ENCODE data around the gene SLC35E3.
"Not testable (repeated sequence)": the region's sequence is repeated elsewhere in the genome, so short reads cannot be mapped to it uniquely, and the experiment has no call there.

The SLC35E3 gene

DNA sequence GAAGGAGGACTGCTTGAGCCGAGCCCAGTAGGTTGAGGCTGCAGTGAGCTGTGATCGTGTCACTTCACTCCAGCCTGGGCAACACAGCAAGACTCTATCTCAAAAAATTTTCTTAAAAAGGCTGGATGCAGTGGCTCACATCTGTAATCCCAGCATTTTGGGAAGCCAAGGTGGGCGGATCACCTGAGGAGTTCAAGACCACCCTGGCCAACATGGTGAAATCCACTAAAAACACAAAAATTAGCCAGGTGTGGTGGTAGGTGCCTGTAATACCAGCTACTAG, 44.9 kb downstream of the SLC35E3 start:
- Mint-ChIP-seq H3K27ac (ENCODE audit: low read depth) (no peak overlapping the region), H3K4me3 (no peak overlapping the region), H3K27me3 (no peaks in the 10 kb centered on the region), H3K4me1 (no peaks in the 10 kb centered on the region), H3K36me3 (ENCODE audit: insufficient read depth) (no peaks in the 10 kb centered on the region), H3K9me3 (no peaks in the 10 kb centered on the region)
- ATAC-seq (replicated peaks; ENCODE audit: extremely low read depth, poor library complexity, severe bottlenecking) = no peak
- no peak for DNase-seq (ENCODE audit: low spot score in 2 of 2)

DNA sequence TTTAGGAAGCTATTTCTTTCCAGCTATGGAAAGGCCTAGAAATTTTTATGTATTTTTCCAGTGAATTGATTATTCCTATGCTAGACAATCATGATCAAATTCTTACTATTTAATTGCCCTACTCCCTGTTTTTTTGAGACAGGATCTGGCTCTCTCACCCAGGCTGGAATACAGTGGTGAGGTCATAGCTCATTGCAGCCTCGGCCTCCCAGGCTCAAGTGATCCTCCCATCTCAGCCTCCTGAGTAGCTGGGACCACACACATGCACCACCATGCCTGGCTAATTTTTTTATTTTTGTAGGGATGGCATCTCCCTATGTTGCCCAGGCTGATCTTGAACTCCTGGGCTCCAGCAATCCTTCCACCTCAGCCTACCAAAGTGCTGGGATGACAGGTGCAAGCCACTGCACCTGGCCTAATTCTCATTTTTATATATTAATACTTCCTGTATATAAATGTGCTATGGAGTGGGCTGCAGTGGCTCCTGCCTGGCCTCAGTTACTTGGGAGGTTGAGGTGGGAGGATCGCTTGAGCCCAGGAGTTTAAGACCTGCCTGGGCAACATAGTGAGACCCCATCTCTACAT, 46.0 kb downstream of the SLC35E3 start:
- H3K4me1 Mint-ChIP-seq = no peaks in the 10 kb centered on the region
- no peaks in the 10 kb centered on the region for H3K27me3 Mint-ChIP-seq
- no peaks in the 10 kb centered on the region for H3K9me3 Mint-ChIP-seq
- H3K27ac Mint-ChIP-seq (ENCODE audit: low read depth) = no peak overlapping the region
- ATAC-seq (replicated peaks; ENCODE audit: extremely low read depth, poor library complexity, severe bottlenecking) (no peak), DNase-seq (ENCODE audit: low spot score in 2 of 2) (no peak)
- no peaks in the 10 kb centered on the region for H3K36me3 Mint-ChIP-seq (ENCODE audit: insufficient read depth)
- no peak overlapping the region for H3K4me3 Mint-ChIP-seq

GRCh38 chr12:68792952-68793351, 47.0 kb downstream of the SLC35E3 start:
- H3K27me3 Mint-ChIP-seq = no peaks in the 10 kb centered on the region
- H3K4me3 Mint-ChIP-seq = no peak overlapping the region
- no peaks in the 10 kb centered on the region for H3K9me3 Mint-ChIP-seq
- peak in 1 of 2 donors; percentile 33 for DNase-seq (ENCODE audit: low spot score in 2 of 2)
- H3K36me3 Mint-ChIP-seq (ENCODE audit: insufficient read depth) = no peaks in the 10 kb centered on the region
- no peaks in the 10 kb centered on the region for H3K4me1 Mint-ChIP-seq
- ATAC-seq (replicated peaks; ENCODE audit: extremely low read depth, poor library complexity, severe bottlenecking) = peak; percentile 52
- no peak overlapping the region for H3K27ac Mint-ChIP-seq (ENCODE audit: low read depth)

GRCh38 chr12:68793436-68793835, 47.5 kb downstream of the SLC35E3 start:
- Mint-ChIP-seq H3K4me3 (no peak overlapping the region), H3K9me3 (no peaks in the 10 kb centered on the region)
- ATAC-seq (replicated peaks; ENCODE audit: extremely low read depth, poor library complexity, severe bottlenecking) = no peak

GRCh38 chr12:68793975-68794652, 48.1 kb downstream of the SLC35E3 start:
- Mint-ChIP-seq H3K27ac (ENCODE audit: low read depth) (no peak overlapping the region), H3K36me3 (ENCODE audit: insufficient read depth) (no peaks in the 10 kb centered on the region), H3K27me3 (no peaks in the 10 kb centered on the region), H3K4me1 (no peaks in the 10 kb centered on the region), H3K9me3 (no peaks in the 10 kb centered on the region), H3K4me3 (no peak overlapping the region)
- no peak for DNase-seq (ENCODE audit: low spot score in 2 of 2)
- ATAC-seq (replicated peaks; ENCODE audit: extremely low read depth, poor library complexity, severe bottlenecking) = no peak

More at GRCh38 chr12:68793436-68793835, 47.5 kb downstream of the SLC35E3 start:
- no peaks in the 10 kb centered on the region for H3K36me3 Mint-ChIP-seq (ENCODE audit: insufficient read depth)
- H3K27me3 Mint-ChIP-seq = no peaks in the 10 kb centered on the region
- no peak overlapping the region for H3K27ac Mint-ChIP-seq (ENCODE audit: low read depth)
- DNase-seq (ENCODE audit: low spot score in 2 of 2) = no peak
- H3K4me1 Mint-ChIP-seq = no peaks in the 10 kb centered on the region

GRCh38 chr12:68794653-68795251, 48.8 kb downstream of the SLC35E3 start:
- no peak for DNase-seq (ENCODE audit: low spot score in 2 of 2)
- H3K27me3 Mint-ChIP-seq = no peaks in the 10 kb centered on the region

GRCh38 chr12:68796399-68796798, 50.4 kb downstream of the SLC35E3 start:
- Mint-ChIP-seq H3K36me3 (ENCODE audit: insufficient read depth) (no peaks in the 10 kb centered on the region), H3K27me3 (no peaks in the 10 kb centered on the region), H3K27ac (ENCODE audit: low read depth) (no peak overlapping the region), H3K9me3 (no peaks in the 10 kb centered on the region), H3K4me1 (no peaks in the 10 kb centered on the region), H3K4me3 (no peak overlapping the region)
- DNase-seq (ENCODE audit: low spot score in 2 of 2) (no peak), ATAC-seq (replicated peaks; ENCODE audit: extremely low read depth, poor library complexity, severe bottlenecking) (no peak)

More at GRCh38 chr12:68794653-68795251, 48.8 kb downstream of the SLC35E3 start:
- H3K4me3 Mint-ChIP-seq = no peak overlapping the region
- no peaks in the 10 kb centered on the region for H3K4me1 Mint-ChIP-seq
- H3K27ac Mint-ChIP-seq (ENCODE audit: low read depth) = no peak overlapping the region
- ATAC-seq (replicated peaks; ENCODE audit: extremely low read depth, poor library complexity, severe bottlenecking) = no peak
- H3K9me3 Mint-ChIP-seq = no peaks in the 10 kb centered on the region
- H3K36me3 Mint-ChIP-seq (ENCODE audit: insufficient read depth) = no peaks in the 10 kb centered on the region

DNA sequence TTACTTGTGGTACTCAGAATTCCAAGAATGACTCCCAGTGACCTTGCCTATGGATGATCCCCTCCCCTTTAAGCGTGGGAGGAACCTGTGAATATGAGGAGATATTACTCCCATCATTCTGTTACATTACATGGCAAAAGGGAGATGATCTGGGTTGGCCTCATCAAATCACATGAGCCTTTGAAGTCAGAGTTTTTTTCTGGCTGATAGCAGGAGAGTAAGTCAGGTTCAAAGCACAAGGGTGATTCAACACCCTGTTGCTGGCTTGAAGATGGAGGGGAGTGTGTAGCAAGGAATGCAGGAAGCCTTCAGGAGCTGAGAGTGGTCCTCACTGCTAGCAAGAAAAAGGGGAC, 52.9 kb downstream of the SLC35E3 start:
- H3K36me3 Mint-ChIP-seq (ENCODE audit: insufficient read depth) = peaks cover 2% of the 10 kb centered on the region
- H3K9me3 Mint-ChIP-seq = no peaks in the 10 kb centered on the region
- no peaks in the 10 kb centered on the region for H3K27me3 Mint-ChIP-seq
- no peaks in the 10 kb centered on the region for H3K4me1 Mint-ChIP-seq
- H3K4me3 Mint-ChIP-seq = no peak overlapping the region
- no peak overlapping the region for H3K27ac Mint-ChIP-seq (ENCODE audit: low read depth)
- ATAC-seq (replicated peaks; ENCODE audit: extremely low read depth, poor library complexity, severe bottlenecking) (no peak), DNase-seq (ENCODE audit: low spot score in 2 of 2) (no peak)

DNA sequence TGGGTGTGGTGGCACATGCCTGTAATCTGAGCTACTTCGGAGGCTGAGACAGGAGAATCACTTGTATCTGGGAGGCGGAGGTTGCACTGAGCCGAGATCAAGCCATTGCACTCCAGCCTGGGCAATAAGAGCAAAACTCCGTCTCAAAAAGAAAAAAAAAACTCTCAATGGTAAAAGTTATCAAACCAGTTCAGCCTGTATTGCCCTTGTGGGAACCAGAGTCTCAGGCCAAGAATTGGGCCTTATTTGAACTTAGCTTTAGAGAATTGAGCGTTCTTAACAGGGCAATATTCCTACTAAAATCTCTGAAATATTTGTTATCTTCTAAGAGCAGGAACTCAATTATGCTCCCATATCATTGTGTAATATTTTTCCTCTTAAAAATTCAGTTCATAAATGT, 54.3 kb downstream of the SLC35E3 start:
- Mint-ChIP-seq H3K4me1 (no peaks in the 10 kb centered on the region), H3K9me3 (no peaks in the 10 kb centered on the region), H3K27ac (ENCODE audit: low read depth) (no peak overlapping the region), H3K36me3 (ENCODE audit: insufficient read depth) (peaks cover 2% of the 10 kb centered on the region), H3K4me3 (no peak overlapping the region), H3K27me3 (no peaks in the 10 kb centered on the region)
- no peak for DNase-seq (ENCODE audit: low spot score in 2 of 2)
- no peak for ATAC-seq (replicated peaks; ENCODE audit: extremely low read depth, poor library complexity, severe bottlenecking)

DNA sequence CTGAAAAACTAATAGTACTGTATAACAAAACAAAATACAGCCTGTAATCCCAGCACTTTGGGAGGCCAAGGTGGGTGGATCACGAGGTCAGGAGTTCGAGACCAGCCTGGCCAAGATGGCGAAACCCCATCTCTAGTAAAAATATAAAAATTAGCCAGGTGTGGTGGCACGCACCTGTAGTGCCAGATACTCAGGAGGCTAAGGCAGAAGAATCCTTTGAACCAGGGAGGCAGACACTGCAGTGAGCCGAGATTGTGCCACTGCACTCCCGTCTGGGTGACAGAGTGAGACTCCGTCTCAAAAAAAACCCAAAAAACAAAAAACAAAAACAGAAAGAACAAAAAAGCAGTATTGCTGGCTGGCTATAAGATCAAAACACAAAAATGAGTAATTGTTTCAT, 55.1 kb downstream of the SLC35E3 start:
- H3K4me1 Mint-ChIP-seq; H3K4me3 Mint-ChIP-seq; DNase-seq (ENCODE audit: low spot score in 2 of 2); H3K27me3 Mint-ChIP-seq; H3K36me3 Mint-ChIP-seq (ENCODE audit: insufficient read depth); ATAC-seq (replicated peaks; ENCODE audit: extremely low read depth, poor library complexity, severe bottlenecking); H3K27ac Mint-ChIP-seq (ENCODE audit: low read depth); H3K9me3 Mint-ChIP-seq: not testable (repeated sequence)

DNA sequence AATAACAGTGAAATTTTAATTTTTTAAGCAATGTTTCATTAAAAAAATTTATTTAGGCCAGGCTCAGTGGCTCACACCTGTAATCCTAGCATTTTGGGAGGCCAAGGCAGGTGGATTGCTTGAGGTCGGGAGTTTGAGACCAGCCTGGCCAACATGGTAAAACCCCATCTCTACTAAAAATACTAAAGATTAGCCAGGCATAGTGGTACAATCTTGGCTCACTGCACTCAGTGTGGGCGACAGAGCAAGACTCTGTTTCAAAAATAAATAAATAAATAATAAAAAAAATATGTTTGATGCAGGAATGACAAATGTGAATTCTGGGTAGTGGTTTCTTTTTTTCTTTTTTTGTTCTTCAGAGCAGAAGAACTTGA, 56.4 kb downstream of the SLC35E3 start:
- H3K36me3 Mint-ChIP-seq (ENCODE audit: insufficient read depth); H3K27me3 Mint-ChIP-seq; DNase-seq (ENCODE audit: low spot score in 2 of 2); H3K4me1 Mint-ChIP-seq; H3K4me3 Mint-ChIP-seq; H3K9me3 Mint-ChIP-seq; H3K27ac Mint-ChIP-seq (ENCODE audit: low read depth); ATAC-seq (replicated peaks; ENCODE audit: extremely low read depth, poor library complexity, severe bottlenecking): not testable (repeated sequence)

DNA sequence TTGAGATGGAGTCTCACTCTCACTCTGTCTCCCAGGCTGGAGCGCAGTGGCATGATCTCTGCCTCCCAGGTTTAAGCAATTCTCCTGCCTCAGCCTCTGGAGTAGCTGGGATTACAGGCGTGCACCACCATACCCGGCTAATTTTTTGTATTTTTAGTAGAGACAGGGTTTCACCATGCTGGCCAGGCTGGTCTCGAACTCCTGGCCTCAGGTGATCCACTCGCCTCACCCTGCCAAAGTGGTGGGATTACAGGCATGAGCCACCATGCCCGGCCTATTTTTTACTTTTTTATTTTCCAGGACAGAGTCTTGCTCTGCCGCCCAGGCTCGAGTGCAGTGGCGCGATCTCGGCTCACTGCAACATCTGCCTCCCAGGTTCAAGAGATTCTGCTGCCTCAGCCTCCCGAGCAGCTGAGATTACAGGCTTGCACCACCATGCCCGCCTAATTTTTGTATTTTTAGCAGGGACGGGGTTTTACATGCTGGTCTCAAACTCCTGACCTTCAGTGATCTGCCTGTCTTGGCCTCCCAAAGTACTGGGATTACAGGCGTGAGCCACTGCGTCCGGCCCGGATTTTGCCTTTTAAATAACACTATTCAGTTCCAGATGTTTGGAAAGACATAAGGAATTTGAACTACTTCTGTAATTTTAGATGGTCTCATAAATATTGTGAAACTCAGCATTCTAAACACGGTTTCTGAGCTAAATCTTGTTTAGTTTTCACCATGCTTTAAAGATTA, 57.1 kb downstream of the SLC35E3 start:
- not testable (repeated sequence) for H3K27ac Mint-ChIP-seq (ENCODE audit: low read depth); ATAC-seq (replicated peaks; ENCODE audit: extremely low read depth, poor library complexity, severe bottlenecking); H3K27me3 Mint-ChIP-seq; H3K4me3 Mint-ChIP-seq; H3K4me1 Mint-ChIP-seq; H3K9me3 Mint-ChIP-seq; DNase-seq (ENCODE audit: low spot score in 2 of 2)
- peaks cover 10% of the 10 kb centered on the region for H3K36me3 Mint-ChIP-seq (ENCODE audit: insufficient read depth)
